Activated CD4-positive, alpha-beta T cell treated with anti-CD3 and anti-CD28 coated beads for 24 hours (primary cell): ENCODE results near the gene RDM1.

Experiments used
- DNase-seq, 2 donors: peaks; one replicate each; pipeline ENCODE4 v3.0.0-alpha.2; 2020; ENCODE audit warnings: low read depth in 2 of 2

Gene RDM1

DNA sequence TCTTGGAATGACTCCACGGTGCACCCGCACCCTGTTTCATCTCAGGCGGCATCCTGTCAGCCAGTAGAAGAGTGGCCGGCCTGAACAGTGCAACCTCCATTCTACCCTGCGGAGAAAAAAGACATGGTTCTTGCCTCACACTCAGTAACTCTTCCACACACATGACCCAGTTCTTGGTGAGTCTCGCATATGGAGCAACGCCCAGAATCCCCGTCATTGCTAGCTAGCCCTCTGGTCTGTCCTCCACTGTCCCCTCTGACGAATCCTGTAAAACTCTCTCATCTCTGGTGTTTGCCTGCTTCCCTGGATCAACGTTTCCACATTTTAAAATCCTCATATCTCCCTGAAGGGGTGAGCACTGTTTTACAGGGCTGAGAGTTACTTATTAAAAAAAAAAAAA is 4.2 kb upstream of the RDM1 start:
- DNase-seq: no peak

GRCh38 chr17:35932586-35932985 is 2.0 kb upstream of the RDM1 start:
- no peak for DNase-seq

DNA sequence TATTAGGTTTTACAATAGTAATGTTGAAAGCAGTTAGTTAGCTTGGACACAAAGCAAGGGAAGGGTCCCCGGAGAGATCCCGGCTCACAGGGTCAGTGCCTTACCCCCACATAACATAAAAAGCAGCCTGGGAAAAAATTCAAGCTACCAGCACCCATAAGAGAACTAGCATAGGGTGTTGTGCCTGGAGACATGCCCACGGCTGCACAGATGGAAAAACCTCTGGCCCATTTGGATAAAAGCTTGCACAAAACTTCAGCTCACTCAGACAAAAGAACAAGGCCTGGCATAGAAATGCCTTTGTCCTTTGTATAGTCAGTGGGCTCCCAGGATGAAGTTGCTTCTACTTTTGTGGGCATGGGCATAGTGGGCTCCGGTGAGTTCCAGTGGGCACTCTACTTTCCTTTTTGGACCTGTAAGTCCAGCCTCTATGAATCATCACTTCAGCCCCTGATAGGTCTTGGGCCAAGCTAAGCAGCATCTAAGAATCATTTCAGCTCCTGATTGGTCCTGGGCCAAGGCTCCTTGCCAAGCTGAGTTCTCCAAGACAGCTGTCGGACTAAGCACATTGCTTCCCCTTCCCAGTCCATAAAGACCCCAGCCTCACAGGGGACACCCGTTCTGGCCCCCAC is 1.3 kb upstream of the RDM1 start:
- no peak for DNase-seq

- DNase-seq: no peak
Observed at GRCh38 chr17:35927714-35928113, 2.9 kb downstream of the RDM1 start.

GRCh38 chr17:35923609-35924114 is 6.9 kb downstream of the RDM1 start:
- DNase-seq: no peak

- no peak for DNase-seq
Observed at GRCh38 chr17:35920229-35920628, 10.3 kb downstream of the RDM1 start.

DNA sequence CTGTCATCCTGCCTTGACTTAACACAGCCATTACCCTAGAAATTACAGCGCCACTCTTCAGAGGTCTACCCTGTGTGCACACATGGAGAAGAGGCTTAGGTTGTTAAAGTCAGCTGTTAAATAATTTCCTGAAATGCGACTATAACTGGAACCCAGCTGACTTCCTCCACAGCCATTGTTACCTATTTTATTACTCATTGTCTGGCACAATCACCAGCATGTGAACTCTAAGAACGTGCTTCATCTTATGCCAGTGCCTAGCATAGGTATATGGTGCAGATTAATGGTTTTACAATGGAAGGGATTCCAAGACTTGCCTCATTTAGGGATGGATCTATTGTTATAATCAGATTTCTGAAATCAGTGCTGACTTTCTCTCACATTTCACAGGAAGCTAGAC is 11.9 kb downstream of the RDM1 start:
- no peak for DNase-seq

GRCh38 chr17:35917519-35918213 is 12.9 kb downstream of the RDM1 start:
- DNase-seq: no peak

- DNase-seq: no peak
Observed at GRCh38 chr17:35915153-35915964, 15.2 kb downstream of the RDM1 start.

DNA sequence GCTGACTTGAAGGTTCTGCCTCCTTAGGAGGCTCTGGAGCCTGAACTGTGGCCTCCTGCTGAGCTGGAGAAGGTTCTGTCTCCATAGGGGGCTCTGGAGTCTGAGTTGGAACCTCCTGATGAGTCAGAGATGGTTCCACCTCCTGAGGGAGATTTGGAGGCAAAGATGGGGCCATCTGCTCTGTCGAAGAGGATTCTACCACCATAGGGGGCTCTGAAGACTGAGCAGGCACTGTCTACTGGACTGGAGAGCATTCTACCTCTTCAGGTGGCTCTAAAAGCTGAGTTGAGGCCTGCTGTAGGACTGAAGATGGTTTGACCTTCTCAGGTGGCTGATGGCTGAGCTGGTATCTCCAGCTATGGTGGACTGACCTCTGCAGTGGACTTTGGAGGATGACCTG is 16.2 kb downstream of the RDM1 start:
- no peak for DNase-seq

- no peak for DNase-seq
Observed at GRCh38 chr17:35913609-35914008, 17.0 kb downstream of the RDM1 start.

DNA sequence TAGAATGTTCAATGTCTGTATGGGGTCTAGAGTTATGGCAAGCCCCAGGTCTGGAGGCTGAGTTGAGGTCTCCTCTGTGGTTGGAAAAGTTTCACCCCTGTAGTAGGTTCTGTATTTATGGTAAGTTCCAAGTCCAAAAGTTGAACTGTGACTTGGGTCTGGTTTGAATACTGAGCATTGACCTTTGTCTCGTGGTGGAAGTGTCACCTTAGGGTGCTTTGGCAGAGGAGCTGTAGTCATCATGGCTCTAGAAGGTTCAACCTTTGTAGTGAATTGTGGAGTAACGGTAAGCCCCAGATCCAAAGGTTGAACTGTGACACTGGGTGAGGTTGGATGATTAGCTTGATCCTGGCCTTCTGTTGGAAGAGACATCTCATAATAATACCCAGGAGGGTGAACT is 17.6 kb downstream of the RDM1 start:
- DNase-seq: no peak

DNA sequence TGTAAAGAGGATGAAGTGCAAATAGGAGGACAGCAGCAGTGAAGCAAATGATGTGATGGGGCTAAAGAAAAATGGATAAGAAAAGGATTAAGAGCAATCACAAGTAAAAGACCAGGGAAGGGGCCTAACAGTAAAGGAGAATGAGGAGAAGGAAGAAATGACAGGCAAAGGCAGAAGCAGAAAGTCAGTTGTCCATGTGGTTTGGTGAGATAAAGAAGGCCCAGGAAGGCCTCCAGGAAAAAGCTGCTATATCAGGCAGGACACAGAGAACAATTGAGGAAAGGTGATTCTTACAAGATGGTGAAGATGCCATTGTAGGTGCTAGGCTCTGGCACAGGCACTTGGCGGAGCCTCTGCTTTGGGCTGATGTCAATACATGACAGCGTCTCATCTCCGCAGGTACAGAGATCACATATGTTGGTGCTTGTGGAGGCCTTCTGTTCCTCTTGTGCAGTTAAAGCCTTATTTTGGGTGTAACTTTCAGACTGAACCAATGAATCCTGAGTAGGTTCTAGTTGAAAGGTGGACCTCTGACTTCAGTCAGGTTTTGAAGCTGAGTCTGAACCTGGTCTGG is 18.1 kb downstream of the RDM1 start:
- no peak for DNase-seq

DNA sequence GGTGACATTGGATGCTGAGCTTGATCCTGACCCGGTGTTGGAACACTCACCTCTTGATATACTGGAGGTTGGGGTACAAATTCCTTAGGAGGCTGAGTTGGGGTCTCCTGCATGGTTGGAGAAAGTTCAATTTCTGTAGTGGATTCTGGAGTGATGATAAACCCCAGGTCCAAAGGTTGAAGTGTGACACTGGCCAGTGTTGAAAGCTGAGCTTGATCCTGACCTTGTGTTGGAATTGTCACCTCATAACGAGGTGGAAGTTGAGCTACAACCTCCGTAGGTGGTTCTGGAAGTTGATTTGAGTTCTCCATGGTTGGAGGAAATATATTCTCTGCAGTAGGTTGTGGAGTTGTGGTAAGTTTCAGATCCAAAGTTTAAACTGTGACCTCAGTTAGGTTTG is 21.2 kb downstream of the RDM1 start:
- DNase-seq: no peak

GRCh38 chr17:35907691-35908090 is 22.9 kb downstream of the RDM1 start:
- DNase-seq: no peak

GRCh38 chr17:35906926-35907637 is 23.5 kb downstream of the RDM1 start:
- no peak for DNase-seq

DNA sequence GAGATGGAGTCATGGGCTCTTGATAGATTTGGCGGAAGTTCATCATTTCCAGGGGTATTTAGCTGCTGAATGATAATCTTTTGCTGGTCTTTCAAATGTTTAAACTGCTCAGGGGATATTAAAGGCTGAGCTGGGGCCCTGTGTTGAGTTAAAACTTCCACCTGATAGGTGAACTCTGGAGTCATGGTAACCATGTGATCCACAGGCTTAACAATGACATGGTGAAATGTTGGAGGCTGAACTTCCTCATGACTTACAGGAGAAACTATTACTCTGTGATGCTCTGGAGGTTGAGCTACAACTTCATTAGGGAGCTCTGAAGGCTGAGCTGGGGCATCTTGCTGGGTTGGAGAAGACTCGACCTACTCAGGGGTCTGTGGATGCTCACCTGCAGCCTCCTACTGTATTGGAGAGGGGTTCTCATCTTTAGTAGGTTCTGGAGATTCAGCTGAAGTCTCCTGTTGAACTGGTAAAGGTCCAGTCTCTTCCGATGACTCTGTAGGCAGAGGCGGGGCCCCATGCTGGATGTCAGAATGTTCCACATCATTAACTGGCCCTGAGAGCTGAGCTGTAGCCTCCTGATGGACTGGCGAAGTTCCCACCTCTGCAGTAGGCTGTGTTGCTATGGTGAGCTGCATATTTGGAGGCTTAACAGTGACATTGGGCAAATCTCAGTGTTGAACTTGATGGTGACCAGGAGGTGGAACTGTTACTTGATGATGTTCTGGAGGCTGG is 24.2 kb downstream of the RDM1 start:
- no peak for DNase-seq

DNA sequence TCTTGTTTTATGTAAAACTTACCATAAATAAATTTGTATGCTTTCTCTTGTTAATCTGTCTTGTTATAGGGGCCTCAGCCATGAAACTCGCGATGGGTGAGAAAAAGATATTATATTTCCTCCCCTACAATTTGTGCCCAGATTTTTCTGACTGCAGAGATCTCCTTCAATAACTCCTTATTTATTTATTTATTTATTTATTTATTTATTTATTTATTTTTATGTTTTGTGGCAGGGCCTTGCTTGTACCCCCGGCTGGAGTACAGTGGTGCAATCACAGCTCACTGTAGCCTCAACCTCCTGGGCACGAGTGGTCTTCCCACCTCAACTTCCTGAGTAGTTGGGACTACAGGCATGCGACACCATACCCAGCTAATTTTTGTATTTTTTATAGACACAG is 27.1 kb downstream of the RDM1 start:
- DNase-seq: no peak

DNA sequence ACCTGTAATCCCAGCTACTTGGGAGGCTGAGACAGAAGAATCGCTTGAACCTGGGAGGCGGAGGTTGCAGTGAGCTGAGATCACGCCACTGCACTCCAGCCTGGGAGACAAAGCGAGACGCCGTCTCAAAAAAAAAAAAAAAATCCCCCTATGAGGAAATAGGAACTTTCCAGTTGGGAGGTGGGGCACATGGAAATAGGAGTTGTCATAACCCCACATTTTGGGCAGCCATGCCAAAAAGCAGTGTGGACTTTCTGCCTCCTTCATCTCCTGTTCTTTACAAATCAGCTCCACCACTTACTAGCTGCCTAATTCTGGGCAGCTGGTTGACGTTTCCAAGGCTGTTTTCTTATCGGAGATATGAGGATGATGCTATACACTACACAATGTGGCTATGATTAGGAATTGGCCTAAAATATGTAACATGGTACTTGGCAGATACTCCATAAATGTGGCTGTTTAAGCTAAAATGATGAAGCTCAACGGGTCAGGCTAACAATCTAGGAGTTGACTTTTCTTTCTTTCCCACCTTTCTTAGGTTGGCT is 28.9 kb downstream of the RDM1 start:
- no peak for DNase-seq

GRCh38 chr17:35900708-35901480 is 29.7 kb downstream of the RDM1 start:
- DNase-seq: no peak
